GM19240 (cell line): Measurements from ENCODE around the gene DOCK2.
A peak's percentile ranks its signal among the peaks of the same experiment; 100 is the strongest.
"Not testable (repeated sequence)": the region's sequence is repeated elsewhere in the genome, so short reads cannot be mapped to it uniquely, and the experiment has no call there.

Experiments used
- DNase-seq: peaks from one replicate; pipeline ENCODE4 v3.0.0; 2011; ENCODE audit warnings: low spot score; ENCODE audit not compliant: insufficient read length

The DOCK2 gene

GRCh38 chr5:169637085-169637548, at the start of gene DOCK2:
DOCK2 (plus strand) TSS chr5:169637275; CDS start chr5:169637327, 52 bp downstream.
- DNase-seq = peak; percentile 52

DNA sequence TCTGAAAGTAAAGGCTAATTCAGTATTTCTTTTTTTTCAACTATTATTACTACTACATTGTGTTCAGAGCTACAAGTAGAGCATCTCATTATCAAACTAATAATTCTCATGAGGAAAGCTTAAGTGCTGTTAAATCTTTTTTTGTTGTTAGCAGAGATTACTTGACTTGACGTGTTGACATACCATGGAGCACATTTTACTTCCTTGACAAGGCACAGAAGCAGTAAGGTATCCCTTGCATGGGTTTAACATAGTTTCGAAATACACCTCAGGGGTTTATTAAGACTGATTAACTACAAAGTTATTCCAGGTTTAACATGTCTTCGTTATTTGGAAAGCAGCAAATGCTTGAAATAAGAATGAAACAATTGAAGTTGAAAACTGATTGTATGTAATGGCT, 46.5 kb upstream of the DOCK2 start:
- no peak for DNase-seq

DNA sequence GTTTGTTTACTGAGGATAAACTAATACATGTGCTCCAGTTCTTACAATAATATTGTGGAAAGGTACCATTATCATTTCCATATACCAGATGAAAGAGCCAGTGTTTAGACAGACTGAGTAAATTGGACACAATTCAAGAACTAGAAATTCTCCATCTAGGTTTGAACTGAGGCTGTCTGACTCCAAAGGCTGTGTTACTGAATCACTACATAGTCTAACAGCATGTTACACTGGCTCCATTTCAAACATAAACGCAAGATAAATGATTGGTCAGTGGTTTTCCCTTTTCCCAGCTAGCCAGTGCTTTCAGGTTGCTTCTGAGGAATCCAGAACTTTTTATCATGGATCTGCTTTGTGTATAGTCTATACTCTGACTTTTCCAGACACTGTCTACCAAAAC, 45.4 kb upstream of the DOCK2 start:
- no peak for DNase-seq

GRCh38 chr5:169592937-169593650, 44.0 kb upstream of the DOCK2 start:
- DNase-seq = no peak

DNA sequence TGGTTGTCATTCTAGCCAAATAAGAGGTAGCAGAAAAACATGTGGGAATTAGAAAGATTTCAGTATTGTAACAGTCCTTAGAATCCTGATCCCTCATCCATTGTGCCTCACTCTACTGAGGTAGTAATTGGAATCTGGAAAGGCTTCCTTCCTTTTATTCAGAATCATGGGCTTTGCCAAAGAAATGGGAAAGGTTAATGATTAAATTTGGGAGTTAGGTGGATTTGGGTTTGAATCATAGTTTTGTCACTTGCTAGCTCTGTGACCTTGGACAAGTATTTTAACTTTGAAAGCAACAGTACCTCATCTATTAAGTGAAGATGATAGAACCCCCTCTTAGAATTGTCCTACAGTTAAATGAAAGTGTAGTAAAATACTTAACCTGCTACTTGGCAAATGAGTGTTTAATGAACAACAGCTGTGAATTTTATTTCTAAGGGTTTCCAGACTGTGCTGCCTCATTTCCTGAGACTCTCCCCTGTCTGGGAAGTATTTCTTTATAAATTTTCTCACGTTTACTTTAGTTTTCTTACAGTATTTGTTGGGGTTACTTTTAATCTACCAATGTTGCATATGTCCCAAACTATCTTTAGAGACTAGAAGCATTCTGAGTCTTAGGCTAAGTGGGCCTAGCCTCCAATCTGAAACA, 41.8 kb upstream of the DOCK2 start:
- DNase-seq = no peak

DNA sequence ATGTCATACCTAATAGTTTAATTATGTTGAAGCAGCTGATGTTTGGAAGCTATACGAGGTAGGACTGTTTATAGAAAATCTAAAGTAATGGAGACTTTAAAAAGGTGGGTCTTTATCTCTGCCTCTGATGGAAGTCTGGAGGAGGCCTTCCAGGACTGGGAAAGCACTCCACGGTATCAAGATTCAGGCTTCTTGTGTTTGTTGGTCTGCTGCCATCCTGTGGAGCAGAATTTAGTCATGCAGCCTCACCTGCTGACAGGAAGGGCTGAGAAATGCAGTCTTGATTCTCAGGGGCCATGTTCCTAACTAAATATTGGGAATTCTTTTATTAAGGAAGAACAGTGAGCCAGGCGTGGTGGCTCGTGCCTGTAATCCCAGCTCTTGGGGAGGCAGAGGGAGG, 37.6 kb upstream of the DOCK2 start:
- DNase-seq = no peak

DNA sequence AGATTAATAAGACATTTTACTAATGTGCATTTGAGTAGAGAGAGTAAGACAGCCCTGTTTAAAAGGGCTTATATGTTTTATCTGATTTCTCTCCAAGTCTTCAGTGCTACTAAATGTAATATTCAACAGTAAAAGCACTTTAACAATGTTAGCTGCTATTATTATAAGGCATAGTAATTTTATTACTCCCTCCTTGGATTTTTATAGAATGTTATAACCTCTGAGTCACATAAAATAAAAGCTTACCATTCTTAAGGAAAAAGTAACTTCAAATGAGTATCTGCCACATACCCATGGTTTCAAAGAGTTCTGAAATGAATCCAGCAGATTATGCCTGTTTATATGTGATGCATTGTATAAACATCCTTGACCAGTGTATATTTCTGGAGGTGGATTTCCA, 34.5 kb upstream of the DOCK2 start:
- DNase-seq = no peak

GRCh38 chr5:169606279-169606678, 30.8 kb upstream of the DOCK2 start:
- no peak for DNase-seq

- DNase-seq = no peak
Observed at GRCh38 chr5:169607882-169608281, 29.2 kb upstream of the DOCK2 start.

GRCh38 chr5:169609716-169610115, 27.4 kb upstream of the DOCK2 start:
- no peak for DNase-seq

GRCh38 chr5:169610606-169611005, 26.5 kb upstream of the DOCK2 start:
- DNase-seq = no peak

DNA sequence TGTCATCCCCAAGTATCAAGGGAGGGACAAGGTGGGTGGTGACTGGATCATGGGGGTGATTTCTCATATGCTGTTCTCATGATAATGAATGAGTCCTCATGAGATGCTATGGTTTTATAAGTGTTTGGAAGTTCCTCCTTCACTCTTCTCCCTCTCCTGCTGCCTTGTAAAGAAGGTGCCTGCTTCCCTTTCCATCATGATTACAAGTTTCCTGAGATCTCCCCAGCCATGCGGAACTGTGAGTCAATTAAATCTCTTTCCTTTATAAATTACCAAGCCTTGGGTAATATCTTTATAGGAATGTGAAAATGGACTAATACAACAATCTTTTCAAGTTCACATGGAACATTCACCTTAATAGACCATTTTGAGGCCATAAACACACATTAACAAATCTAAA, 21.5 kb upstream of the DOCK2 start:
- no peak for DNase-seq

DNA sequence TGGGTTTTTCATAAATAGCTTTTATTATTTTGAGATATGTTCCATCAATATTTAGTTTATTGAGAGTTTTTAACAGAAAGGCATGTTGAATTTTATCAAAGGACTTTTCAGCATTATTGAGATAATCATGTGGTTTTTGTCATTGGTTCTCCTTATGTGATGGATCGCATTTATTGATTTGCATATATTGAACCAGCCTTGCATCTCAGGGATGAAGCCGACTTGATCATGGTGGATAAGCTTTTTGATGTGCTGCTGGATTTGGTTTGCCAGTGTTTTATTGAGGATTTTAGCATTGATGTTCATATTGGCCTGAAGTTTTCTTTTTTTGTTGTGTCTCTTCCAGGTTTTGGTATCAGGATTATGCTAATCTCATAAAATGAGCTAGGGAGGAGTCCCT, 12.8 kb upstream of the DOCK2 start:
- DNase-seq = not testable (repeated sequence)

- no peak for DNase-seq
Observed at GRCh38 chr5:169626779-169627178, 10.3 kb upstream of the DOCK2 start.

- no peak for DNase-seq
Observed at GRCh38 chr5:169627551-169627950, 9.5 kb upstream of the DOCK2 start.

DNA sequence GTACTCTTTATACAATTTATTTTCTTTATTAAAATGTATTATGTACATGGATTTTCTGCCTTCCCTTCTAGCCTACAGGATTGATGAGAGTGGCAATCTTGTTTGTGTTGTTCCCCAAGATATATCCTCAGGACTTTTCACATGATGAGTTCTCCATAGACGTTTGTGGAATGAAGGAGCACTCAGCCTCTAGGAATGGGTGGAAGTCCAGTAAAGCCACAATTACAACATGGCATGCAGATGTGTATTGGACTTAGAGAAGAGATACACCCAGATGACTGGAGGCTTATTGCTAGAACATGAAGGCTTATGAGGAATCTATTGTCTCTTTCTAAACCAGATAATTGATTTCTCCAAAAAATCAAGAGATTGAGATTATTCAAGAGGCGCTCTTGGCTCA, 8.2 kb upstream of the DOCK2 start:
- no peak for DNase-seq

GRCh38 chr5:169629847-169630548, 7.1 kb upstream of the DOCK2 start:
- DNase-seq = no peak

GRCh38 chr5:169631360-169631759, 5.7 kb upstream of the DOCK2 start:
- no peak for DNase-seq

DNA sequence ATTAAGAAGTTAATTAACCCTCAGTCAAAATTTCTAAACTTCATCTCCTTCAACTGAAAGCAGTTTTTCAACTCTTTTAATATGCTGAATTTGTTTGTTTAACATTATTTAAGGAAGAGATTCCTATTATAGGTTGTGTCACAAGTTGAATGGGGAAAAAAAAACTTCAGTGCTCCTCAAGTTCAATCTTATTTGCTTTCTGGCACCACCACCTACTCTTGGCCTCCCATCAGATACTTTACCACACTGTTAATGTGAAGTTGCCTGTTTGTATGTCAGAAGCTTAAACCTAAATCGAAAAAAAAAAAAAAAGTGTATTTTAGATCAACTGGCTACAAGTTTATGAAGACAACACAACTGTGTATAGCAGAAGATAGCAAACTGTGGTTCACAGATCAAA, 4.1 kb upstream of the DOCK2 start:
- DNase-seq = no peak

- DNase-seq = no peak
Observed at GRCh38 chr5:169634606-169635005, 2.5 kb upstream of the DOCK2 start.

GRCh38 chr5:169635936-169636335, 1.1 kb upstream of the DOCK2 start:
- DNase-seq = no peak

DNA sequence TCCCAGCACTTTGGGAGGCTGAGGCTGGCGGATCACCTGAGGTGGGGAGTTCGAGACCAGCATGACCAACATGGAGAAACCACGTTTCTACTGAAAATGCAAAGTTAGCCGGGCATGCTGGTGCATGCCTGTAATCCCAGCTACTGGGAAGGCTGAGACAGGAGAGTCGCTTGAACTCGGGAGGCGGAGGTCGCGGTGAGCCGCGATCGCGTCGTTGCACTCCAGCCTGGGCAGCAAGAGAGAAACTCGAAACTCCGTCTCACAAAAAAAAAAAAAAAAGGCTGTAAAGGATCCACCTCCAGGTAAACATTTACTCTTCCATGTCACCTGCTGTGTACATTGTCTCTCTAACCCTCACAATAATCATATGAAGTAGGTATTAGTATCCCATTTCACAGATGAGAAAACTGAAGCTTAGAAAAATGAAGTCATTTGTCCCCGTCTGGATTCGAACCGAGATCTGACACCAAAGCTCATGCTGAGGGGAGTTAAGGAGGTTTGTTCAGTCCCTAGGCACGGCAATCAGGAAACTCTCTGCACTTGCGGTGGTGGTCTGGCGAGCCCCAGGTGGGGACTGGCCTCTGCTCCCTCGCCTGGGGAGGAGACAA, 494 bp upstream of the DOCK2 start:
- no peak for DNase-seq
